Neural progenitor cell (in vitro differentiated cells): Measurements from ENCODE around the gene CD248. TPM values are rescaled to one million over a fixed set of nuclear protein-coding genes. Genes with fewer than 3 reads are reported as not detected.

ENCODE experiments used
- DNase-seq: peaks from one replicate; pipeline ENCODE4 v3.0.0-alpha.2; 2016; ENCODE audit warnings: low spot score
- H2AFZ ChIP-seq: fragments of 200-600 bp; sonication (generic); replicated peaks from 2 replicates; pipeline ENCODE4 v1.6.1; 2016; ENCODE audit warnings: antibody characterized with exemption
- H3F3A ChIP-seq: fragments of 200-600 bp; sonication (generic); 2 replicates; pipeline ENCODE4 v1.6.1; 2016; ENCODE audit warnings: antibody characterized with exemption, low read depth
- H3K27ac ChIP-seq: fragments of 200-600 bp; sonication (generic); 2 replicates; pipeline ENCODE4 v1.5.1; 2016; ENCODE audit warnings: mild to moderate bottlenecking
- H3K27me3 ChIP-seq: fragments of 200-600 bp; sonication (generic); 2 replicates; pipeline ENCODE4 v1.6.1; 2016; ENCODE audit warnings: mild to moderate bottlenecking, moderate library complexity
- H3K36me3 ChIP-seq: fragments of 200-600 bp; sonication (generic); 2 replicates; pipeline ENCODE4 v1.5.1; 2016
- H3K4me1 ChIP-seq: fragments of 200-600 bp; sonication (generic); 2 replicates; pipeline ENCODE4 v1.6.1; 2016; ENCODE audit warnings: mixed run types
- H3K4me2 ChIP-seq: fragments of 200-600 bp; sonication (generic); 2 replicates; pipeline ENCODE4 v1.6.1; 2016
- H3K4me3 ChIP-seq: fragments of 200-600 bp; sonication (generic); 2 replicates; pipeline ENCODE4 v1.5.1; 2016
- H3K79me2 ChIP-seq: fragments of 200-600 bp; sonication (generic); 2 replicates; pipeline ENCODE4 v1.6.1; 2016; ENCODE audit warnings: low read depth
- H3K9ac ChIP-seq: fragments of 200-600 bp; sonication (generic); 2 replicates; pipeline ENCODE4 v1.6.1; 2016
- H3K9me3 ChIP-seq: fragments of 200-600 bp; sonication (generic); 2 replicates; pipeline ENCODE4 v1.5.1; 2016; ENCODE audit warnings: low read depth
- H4K20me1 ChIP-seq: fragments of 200-600 bp; sonication (generic); 2 replicates; pipeline ENCODE4 v1.6.1; 2016; ENCODE audit warnings: low read depth
- H3K27ac Mint-ChIP-seq: 3 replicates; pipeline ENCODE4 v1.8.0; 2021; ENCODE audit warnings: mixed read lengths
- H3K27me3 Mint-ChIP-seq: 2 replicates; pipeline ENCODE4 v1.8.0; 2022; ENCODE audit warnings: low read depth, mild to moderate bottlenecking, inconsistent platforms, moderate library complexity, mixed read lengths; ENCODE audit not compliant: insufficient read depth
- H3K36me3 Mint-ChIP-seq: 3 replicates; pipeline ENCODE4 v1.8.0; 2021; ENCODE audit warnings: mixed read lengths
- H3K4me1 Mint-ChIP-seq: 3 replicates; pipeline ENCODE4 v1.8.0; 2021; ENCODE audit warnings: mixed read lengths
- H3K4me3 Mint-ChIP-seq: 3 replicates; pipeline ENCODE4 v1.8.0; 2021; ENCODE audit warnings: mild to moderate bottlenecking, moderate library complexity, mixed read lengths
- H3K9me3 Mint-ChIP-seq: 3 replicates; pipeline ENCODE4 v1.8.0; 2020; ENCODE audit warnings: mixed read lengths
- CTCF ChIP-seq: fragments of 200-600 bp; sonication (generic); IDR thresholded peaks from 2 replicates; pipeline ENCODE4 v1.5.1; 2017; ENCODE audit warnings: antibody characterized with exemption, mild to moderate bottlenecking
- EZH2 ChIP-seq: fragments of 200-600 bp; sonication (generic); IDR thresholded peaks from 2 replicates; pipeline ENCODE4 v1.6.1; 2017; ENCODE audit warnings: antibody characterized with exemption, mild to moderate bottlenecking, moderate library complexity
- EZH2phosphoT487 ChIP-seq: fragments of 200-600 bp; sonication (generic); IDR thresholded peaks from 2 replicates; pipeline ENCODE4 v1.6.1; 2017; ENCODE audit warnings: antibody characterized with exemption
- total RNA-seq: library from RNA; depleted of rRNA; stranded (reverse); fragments of >200 nt; gene quantifications from 2 replicates; pipeline ENCODE4 v1.2.3, GENCODE V29; 2015; ENCODE audit warnings: low replicate concordance

Gene CD248
- total RNA-seq, 1 donor from 2014 or later, result 0.62 TPM

DNA sequence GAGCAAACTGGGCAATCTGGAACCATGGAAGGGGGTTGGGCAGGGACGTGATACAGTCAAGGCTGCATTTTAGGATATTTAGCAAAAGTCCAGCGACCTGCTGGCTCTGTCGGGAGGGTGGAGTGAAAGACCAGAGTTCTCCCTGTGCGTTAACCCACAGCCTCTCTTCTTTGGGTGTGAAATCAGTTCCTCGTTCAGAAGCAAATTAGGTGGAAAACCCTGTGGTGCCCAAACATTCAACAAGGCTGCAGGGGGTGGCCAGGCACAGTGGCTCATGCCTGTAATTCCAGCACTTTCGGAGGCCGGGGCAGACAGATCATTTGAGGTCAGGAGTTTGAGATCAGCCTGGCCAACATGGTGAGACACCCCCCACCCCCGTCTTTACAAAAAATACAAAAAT lies 19.2 kb downstream of the CD248 start:
- Histone ChIP-seq H3K4me2 (no peak overlapping the region), H3K27me3 (peaks cover 19% of the 10 kb centered on the region), H3K4me3 (no peak overlapping the region), H3F3A (peaks cover 6% of the 10 kb centered on the region), H3K79me2 (no peaks in the 10 kb centered on the region), H3K4me1 (no peaks in the 10 kb centered on the region), H3K9ac (no peak overlapping the region), H3K27ac (no peak overlapping the region), H2AFZ (no peak overlapping the region), H3K9me3 (no peaks in the 10 kb centered on the region), H3K36me3 (no peaks in the 10 kb centered on the region), H4K20me1 (peaks cover 2% of the 10 kb centered on the region)
- no peak overlapping the region for H3K27ac Mint-ChIP-seq
- no peak for DNase-seq
- H3K4me1 Mint-ChIP-seq, result peaks cover 17% of the 10 kb centered on the region
- H3K9me3 Mint-ChIP-seq, result peaks cover 3% of the 10 kb centered on the region
- H3K36me3 Mint-ChIP-seq, result no peaks in the 10 kb centered on the region
- TF ChIP-seq CTCF (no peak), EZH2 (no peak), EZH2phosphoT487 (no peak)
- H3K4me3 Mint-ChIP-seq, result peak overlapping the region; percentile 36
- H3K27me3 Mint-ChIP-seq, result peaks cover 31% of the 10 kb centered on the region

- TF ChIP-seq EZH2phosphoT487, result no peak
- no peak for TF ChIP-seq CTCF
- Mint-ChIP-seq H3K9me3 (peaks cover 5% of the 10 kb centered on the region), H3K4me1 (peaks cover 30% of the 10 kb centered on the region), H3K36me3 (no peaks in the 10 kb centered on the region), H3K4me3 (no peak overlapping the region), H3K27ac (no peak overlapping the region), H3K27me3 (peaks cover 45% of the 10 kb centered on the region)
- Histone ChIP-seq H4K20me1 (peaks cover 25% of the 10 kb centered on the region), H3K9me3 (no peaks in the 10 kb centered on the region), H3K9ac (no peak overlapping the region), H3K4me2 (no peak overlapping the region), H3K27ac (no peak overlapping the region), H3F3A (peaks cover 18% of the 10 kb centered on the region), H3K4me1 (peaks cover 5% of the 10 kb centered on the region), H3K27me3 (peaks cover 46% of the 10 kb centered on the region), H2AFZ (no peak overlapping the region), H3K4me3 (no peak overlapping the region), H3K36me3 (no peaks in the 10 kb centered on the region), H3K79me2 (no peaks in the 10 kb centered on the region)
- no peak for DNase-seq
These were observed 21.9 kb downstream of the CD248 start for GRCh38 chr11:66294626-66295620.

DNA sequence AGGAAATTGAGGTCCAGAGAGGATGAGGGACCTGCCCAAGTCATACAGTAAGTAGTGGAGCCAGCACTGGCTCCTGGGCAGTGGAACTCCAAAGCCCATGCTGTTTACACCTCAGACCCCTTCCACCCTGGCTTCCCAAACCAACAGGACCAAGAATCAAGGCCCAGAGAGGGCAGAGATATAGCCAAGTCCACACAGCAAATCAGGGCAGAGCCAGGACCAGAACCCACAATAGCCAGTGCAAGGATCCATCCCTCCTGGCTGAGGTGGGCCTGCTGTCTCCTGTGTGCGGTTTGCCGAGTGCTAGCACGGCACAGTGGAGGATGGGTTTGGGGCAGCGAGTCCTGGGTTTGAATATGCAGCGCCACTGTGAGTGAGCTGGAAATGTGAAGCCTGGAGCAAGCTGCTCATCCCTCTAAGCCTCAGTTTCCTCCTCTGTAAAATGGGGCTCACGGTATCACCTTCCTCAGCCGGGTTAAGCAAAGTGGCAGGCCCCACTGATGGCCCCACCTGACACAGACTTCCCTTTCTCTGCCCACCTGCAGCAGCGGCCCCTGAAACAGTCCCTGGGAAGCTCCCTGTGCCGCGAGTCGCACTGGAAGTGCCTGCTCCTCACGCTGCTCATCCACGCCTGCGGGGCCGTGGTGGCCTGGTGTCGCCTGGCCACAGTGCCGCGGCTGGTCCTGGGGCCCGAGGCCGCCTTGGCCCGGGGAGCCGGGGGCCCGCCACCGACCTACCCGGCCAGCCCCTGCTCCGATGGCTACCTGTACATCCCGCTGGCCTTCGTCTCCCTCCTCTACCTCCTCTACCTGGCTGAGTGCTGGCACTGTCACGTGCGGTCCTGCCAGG lies 22.8 kb downstream of the CD248 start:
- no peak for DNase-seq
- Histone ChIP-seq H3K79me2 (no peaks in the 10 kb centered on the region), H3K9ac (no peak overlapping the region), H2AFZ (no peak overlapping the region), H3K36me3 (no peaks in the 10 kb centered on the region), H4K20me1 (peaks cover 28% of the 10 kb centered on the region), H3K27me3 (peaks cover 49% of the 10 kb centered on the region), H3K4me1 (peaks cover 5% of the 10 kb centered on the region), H3K9me3 (no peaks in the 10 kb centered on the region), H3K4me3 (no peak overlapping the region), H3F3A (peaks cover 25% of the 10 kb centered on the region), H3K4me2 (no peak overlapping the region), H3K27ac (no peak overlapping the region)
- Mint-ChIP-seq H3K4me1 (peaks cover 38% of the 10 kb centered on the region), H3K9me3 (peaks cover 5% of the 10 kb centered on the region), H3K4me3 (no peak overlapping the region), H3K27me3 (peaks cover 46% of the 10 kb centered on the region), H3K27ac (no peak overlapping the region), H3K36me3 (no peaks in the 10 kb centered on the region)
- TF ChIP-seq CTCF (no peak), EZH2phosphoT487 (no peak), EZH2 (no peak)
